Measurements from ENCODE around the gene PACSIN3. TPM values are rescaled to one million over a fixed set of nuclear protein-coding genes. Genes with fewer than 3 reads are reported as not detected.

The PACSIN3 gene
- total and polyA plus RNA-seq, 2 of the 13 experiments (the other 11 are each of a cell fraction or from before 2014, with no cell fraction given): 47.9 to 93.3 TPM

DNA sequence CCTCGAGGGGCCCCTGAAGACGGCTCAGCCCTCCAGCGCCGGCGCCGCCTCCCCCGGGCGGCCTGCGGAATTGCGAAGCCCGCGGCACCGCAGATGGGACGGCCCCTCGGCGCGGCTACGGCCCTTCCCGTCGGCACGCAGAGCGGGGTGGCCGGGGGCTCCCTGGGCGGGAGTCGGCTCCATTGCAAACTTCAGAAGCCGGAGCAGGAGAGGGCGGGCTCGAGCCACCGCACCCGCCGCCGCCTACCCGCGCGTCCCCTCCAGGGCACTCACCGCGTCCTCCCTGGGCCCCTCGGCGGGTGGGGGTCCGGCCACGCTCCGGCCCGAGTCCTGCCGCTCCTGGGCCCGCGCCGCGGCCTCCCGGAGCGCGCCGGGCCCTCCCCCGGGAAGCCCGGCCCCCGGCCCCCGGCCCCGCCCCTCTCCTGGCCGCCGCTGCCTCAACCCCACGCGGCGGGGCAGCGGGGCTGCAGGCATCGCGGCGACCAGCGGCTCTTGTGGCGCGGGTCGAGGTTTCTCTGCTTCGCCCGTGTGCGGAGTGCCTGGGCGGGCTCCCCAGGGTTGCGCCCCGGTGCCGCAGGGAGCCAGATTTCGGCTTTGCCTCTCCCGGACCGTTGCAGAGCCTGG lies at the start of gene PACSIN3 (continued):
- TF ChIP-seq ZMYM3 (CRISPR knock-in tag; IDR thresholded peaks at IDR 0.05) (no peak), ZBTB7A (CRISPR knock-in tag; IDR thresholded peaks at IDR 0.05) (0 out of 2 replicates have a peak, but pooled peaks have one; percentile 23), PAXIP1 (CRISPR knock-in tag; conservative IDR thresholded peaks at IDR 0.05) (no peak), ZNF441 (CRISPR knock-in tag; IDR thresholded peaks at IDR 0.05; ENCODE audit: borderline replicate concordance) (0 out of 2 replicates have a peak, but pooled peaks have one; percentile 6), TAF1 (CRISPR knock-in tag; IDR thresholded peaks at IDR 0.05) (peak; percentile 26), ZBTB25 (CRISPR knock-in tag; IDR thresholded peaks at IDR 0.05) (no peak), LCORL (IDR thresholded peaks at IDR 0.05) (no peak), LCORL (CRISPR knock-in tag; IDR thresholded peaks at IDR 0.05) (peak; percentile 43; the same call in 1 of the 2 replicates), MED13 (CRISPR knock-in tag; IDR thresholded peaks at IDR 0.05) (peak; percentile 18; the same call in 1 of the 2 replicates), HCFC1 (IDR thresholded peaks at IDR 0.05; ENCODE audit: low read depth, low read length) (no peak), SP2 (CRISPR knock-in tag; IDR thresholded peaks at IDR 0.05) (no peak), SNRNP70 (IDR thresholded peaks at IDR 0.05; ENCODE audit: low read depth, low read length) (no peak), JARID2 (CRISPR knock-in tag; IDR thresholded peaks at IDR 0.05; ENCODE audit: insufficient replicate concordance) (no peak), HES4 (CRISPR knock-in tag; IDR thresholded peaks at IDR 0.05; ENCODE audit: borderline replicate concordance) (no peak), PCBP1 (IDR thresholded peaks at IDR 0.05; ENCODE audit: borderline replicate concordance, low read depth, low read length) (0 out of 2 replicates have a peak, but pooled peaks have one; percentile 44), ZNF460 (CRISPR knock-in tag; IDR thresholded peaks at IDR 0.05; ENCODE audit: borderline replicate concordance) (no peak), ZNF709 (CRISPR knock-in tag; IDR thresholded peaks at IDR 0.05) (no peak), FOXK1 (CRISPR knock-in tag; IDR thresholded peaks at IDR 0.05; ENCODE audit: borderline replicate concordance, low read depth) (no peak), CBFB (CRISPR knock-in tag; IDR thresholded peaks at IDR 0.05) (no peak), GLI4 (CRISPR knock-in tag; IDR thresholded peaks at IDR 0.05; ENCODE audit: borderline replicate concordance) (no peak)
- TF ChIP-seq, protein P1, sequence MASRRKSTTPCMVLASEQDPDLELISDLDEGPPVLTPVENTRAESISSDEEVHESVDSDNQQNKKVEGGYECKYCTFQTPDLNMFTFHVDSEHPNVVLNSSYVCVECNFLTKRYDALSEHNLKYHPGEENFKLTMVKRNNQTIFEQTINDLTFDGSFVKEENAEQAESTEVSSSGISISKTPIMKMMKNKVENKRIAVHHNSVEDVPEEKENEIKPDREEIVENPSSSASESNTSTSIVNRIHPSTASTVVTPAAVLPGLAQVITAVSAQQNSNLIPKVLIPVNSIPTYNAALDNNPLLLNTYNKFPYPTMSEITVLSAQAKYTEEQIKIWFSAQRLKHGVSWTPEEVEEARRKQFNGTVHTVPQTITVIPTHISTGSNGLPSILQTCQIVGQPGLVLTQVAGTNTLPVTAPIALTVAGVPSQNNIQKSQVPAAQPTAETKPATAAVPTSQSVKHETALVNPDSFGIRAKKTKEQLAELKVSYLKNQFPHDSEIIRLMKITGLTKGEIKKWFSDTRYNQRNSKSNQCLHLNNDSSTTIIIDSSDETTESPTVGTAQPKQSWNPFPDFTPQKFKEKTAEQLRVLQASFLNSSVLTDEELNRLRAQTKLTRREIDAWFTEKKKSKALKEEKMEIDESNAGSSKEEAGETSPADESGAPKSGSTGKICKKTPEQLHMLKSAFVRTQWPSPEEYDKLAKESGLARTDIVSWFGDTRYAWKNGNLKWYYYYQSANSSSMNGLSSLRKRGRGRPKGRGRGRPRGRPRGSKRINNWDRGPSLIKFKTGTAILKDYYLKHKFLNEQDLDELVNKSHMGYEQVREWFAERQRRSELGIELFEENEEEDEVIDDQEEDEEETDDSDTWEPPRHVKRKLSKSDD (CRISPR knock-in tag; IDR thresholded peaks at IDR 0.05; ENCODE audit: low read depth): no peak
- TF ChIP-seq, protein P2, sequence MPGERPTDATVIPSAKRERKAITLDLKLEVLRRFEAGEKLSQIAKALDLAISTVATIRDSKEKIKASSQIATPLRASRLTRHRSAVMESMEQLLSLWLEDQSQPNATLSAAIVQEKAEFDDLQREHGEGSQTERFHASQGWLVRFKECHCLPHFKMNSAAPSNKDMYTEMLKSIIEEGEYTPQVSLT (CRISPR knock-in tag; IDR thresholded peaks at IDR 0.05; ENCODE audit: borderline replicate concordance, low read depth): no peak
